Superior temporal gyrus (tissue), 1 donor: ENCODE data around the gene NKAIN2.
A peak's percentile ranks its signal among the peaks of the same experiment; 100 is the strongest.

Experiments
- DNase-seq: peaks from one replicate; pipeline ENCODE4 v3.0.0-alpha.2; 2016; ENCODE audit errors: extremely low spot score

The NKAIN2 gene

GRCh38 chr6:124567401-124567800 lies 763.7 kb downstream of the NKAIN2 start:
- peak; percentile 49 for DNase-seq

- no peak for DNase-seq
These were observed 770.3 kb downstream of the NKAIN2 start for GRCh38 chr6:124573953-124574352.

- no peak for DNase-seq
These were observed 774.1 kb downstream of the NKAIN2 start for GRCh38 chr6:124577734-124578281.

- no peak for DNase-seq
These were observed 786.3 kb downstream of the NKAIN2 start for GRCh38 chr6:124590001-124590400.

- DNase-seq, result no peak
These were observed 796.0 kb downstream of the NKAIN2 start for GRCh38 chr6:124599656-124600055.

GRCh38 chr6:124604719-124605118 lies 801.1 kb downstream of the NKAIN2 start:
- no peak for DNase-seq

- DNase-seq, result no peak
These were observed 803.5 kb downstream of the NKAIN2 start for GRCh38 chr6:124607119-124607627.

GRCh38 chr6:124613031-124613430 lies 809.4 kb downstream of the NKAIN2 start:
- DNase-seq, result no peak

- DNase-seq, result no peak
These were observed 818.7 kb downstream of the NKAIN2 start for GRCh38 chr6:124622351-124622750.

GRCh38 chr6:124633655-124634054 lies 830.0 kb downstream of the NKAIN2 start:
- DNase-seq, result no peak

GRCh38 chr6:124640432-124640831 lies 836.8 kb downstream of the NKAIN2 start:
- DNase-seq, result peak; percentile 50

GRCh38 chr6:124655866-124656265 lies 852.2 kb downstream of the NKAIN2 start:
- no peak for DNase-seq

GRCh38 chr6:124658053-124658452 lies 854.4 kb downstream of the NKAIN2 start:
- no peak for DNase-seq

GRCh38 chr6:124659427-124659826 lies 855.8 kb downstream of the NKAIN2 start:
- DNase-seq, result no peak

GRCh38 chr6:124660185-124660584 lies 856.5 kb downstream of the NKAIN2 start:
- no peak for DNase-seq

GRCh38 chr6:124661097-124661661 lies 857.5 kb downstream of the NKAIN2 start:
- DNase-seq, result no peak

GRCh38 chr6:124668028-124668427 lies 864.4 kb downstream of the NKAIN2 start:
- no peak for DNase-seq

- no peak for DNase-seq
These were observed 866.2 kb downstream of the NKAIN2 start for GRCh38 chr6:124669713-124670480.

GRCh38 chr6:124670801-124671200 lies 867.1 kb downstream of the NKAIN2 start:
- peak; percentile 46 for DNase-seq

GRCh38 chr6:124671324-124671723 lies 867.7 kb downstream of the NKAIN2 start:
- no peak for DNase-seq

GRCh38 chr6:124674042-124674441 lies 870.4 kb downstream of the NKAIN2 start:
- DNase-seq, result no peak

- no peak for DNase-seq
These were observed 872.4 kb downstream of the NKAIN2 start for GRCh38 chr6:124676033-124676432.

GRCh38 chr6:124677874-124678273 lies 874.2 kb downstream of the NKAIN2 start:
- DNase-seq, result no peak
